ENCODE measurements around the gene BICC1. TPM values are rescaled to one million over a fixed set of nuclear protein-coding genes. Genes with fewer than 3 reads are reported as not detected.

The BICC1 gene
- total and polyA plus RNA-seq, 2 donors (not counting 3 experiments of a cell fraction or from before 2014, with no cell fraction given), result 0.06 to 0.29 TPM

GRCh38 chr10:58465629-58466028 lies 47.0 kb upstream of the BICC1 start:
- H2AFZ ChIP-seq (ENCODE audit: low read depth, low read length), result no peak overlapping the region
- H3K27ac ChIP-seq (ENCODE audit: insufficient read depth, low read depth, low read length), result no peak overlapping the region
- H3K4me2 ChIP-seq (ENCODE audit: insufficient read depth, low read length), result no peak overlapping the region
- H3K27me3 ChIP-seq (ENCODE audit: control insufficient read depth in 2 of 2, insufficient read depth in 2 of 2, low read length in 2 of 2), result no peaks in the 10 kb centered on the region
- dilution Hi-C loops (cut with MboI; ENCODE audit: extremely low pct_ligation_motif_present, low sequenced_read_pairs), result no loop called here
- H3K79me2 ChIP-seq (ENCODE audit: control insufficient read depth, insufficient read depth, low read length), result no peaks in the 10 kb centered on the region
- no peaks in the 10 kb centered on the region for H3K4me1 ChIP-seq (ENCODE audit: control insufficient read depth, extremely low read depth, insufficient read depth, low read length)
- DNase-seq (ENCODE audit: low read depth, low spot score) (no peak), FAIRE-seq (no peak)
- TF ChIP-seq FOS (IDR thresholded peaks at IDR 0.05; ENCODE audit: borderline replicate concordance, insufficient read depth, low read length) (no peak), EZH2 (IDR thresholded peaks at IDR 0.05; ENCODE audit: borderline replicate concordance, low read depth, low read length, severe bottlenecking) (no peak), JUN (IDR thresholded peaks at IDR 0.05; ENCODE audit: borderline replicate concordance, insufficient read depth, insufficient read length, low read depth) (no peak), MAX (IDR thresholded peaks at IDR 0.05; ENCODE audit: insufficient read depth, insufficient read length) (no peak), POLR2A (IDR thresholded peaks at IDR 0.05; ENCODE audit: low read depth, low read length) (no peak)
- TF ChIP-seq, protein P1, sequence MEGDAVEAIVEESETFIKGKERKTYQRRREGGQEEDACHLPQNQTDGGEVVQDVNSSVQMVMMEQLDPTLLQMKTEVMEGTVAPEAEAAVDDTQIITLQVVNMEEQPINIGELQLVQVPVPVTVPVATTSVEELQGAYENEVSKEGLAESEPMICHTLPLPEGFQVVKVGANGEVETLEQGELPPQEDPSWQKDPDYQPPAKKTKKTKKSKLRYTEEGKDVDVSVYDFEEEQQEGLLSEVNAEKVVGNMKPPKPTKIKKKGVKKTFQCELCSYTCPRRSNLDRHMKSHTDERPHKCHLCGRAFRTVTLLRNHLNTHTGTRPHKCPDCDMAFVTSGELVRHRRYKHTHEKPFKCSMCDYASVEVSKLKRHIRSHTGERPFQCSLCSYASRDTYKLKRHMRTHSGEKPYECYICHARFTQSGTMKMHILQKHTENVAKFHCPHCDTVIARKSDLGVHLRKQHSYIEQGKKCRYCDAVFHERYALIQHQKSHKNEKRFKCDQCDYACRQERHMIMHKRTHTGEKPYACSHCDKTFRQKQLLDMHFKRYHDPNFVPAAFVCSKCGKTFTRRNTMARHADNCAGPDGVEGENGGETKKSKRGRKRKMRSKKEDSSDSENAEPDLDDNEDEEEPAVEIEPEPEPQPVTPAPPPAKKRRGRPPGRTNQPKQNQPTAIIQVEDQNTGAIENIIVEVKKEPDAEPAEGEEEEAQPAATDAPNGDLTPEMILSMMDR (IDR thresholded peaks at IDR 0.05; ENCODE audit: extremely low read depth in 1 of 2, insufficient read depth in 1 of 2, low read depth in 1 of 2, low read length in 2 of 2), result no peak
- ChIA-PET POLR2A (no interaction called here), CTCF (no interaction called here)
- H4K20me1 ChIP-seq (replicated peaks; ENCODE audit: control insufficient read depth, extremely low read depth, insufficient read depth, low read length), result no peaks in the 10 kb centered on the region
- intact Hi-C loops (cut with micrococcal nuclease), result no loop called here
- H3K9ac ChIP-seq (replicated peaks; ENCODE audit: extremely low read depth, insufficient read depth, low read length), result no peak overlapping the region
- H3K9me3 ChIP-seq (replicated peaks; ENCODE audit: control insufficient read depth, insufficient read depth, low read length), result no peaks in the 10 kb centered on the region
- H3K4me3 ChIP-seq (replicated peaks in 1 of 3; ENCODE audit: insufficient read depth in 1 of 3, low read depth in 1 of 3, low read length in 3 of 3), result no peak overlapping the region
- no TSS peak for BruUV-seq (replicated peaks)
- no peaks in the 10 kb centered on the region for H3K9me1 ChIP-seq (replicated peaks; ENCODE audit: control insufficient read depth, extremely low read depth, insufficient read depth, low read length)
- H3K36me3 ChIP-seq (ENCODE audit: control insufficient read depth in 2 of 2, extremely low read depth in 1 of 2, insufficient read depth in 2 of 2, low read length in 2 of 2), result no peaks in the 10 kb centered on the region
